GM19043 (cell line): Measurements from ENCODE around the gene TRERF1.

Source experiments
- ATAC-seq: cut with Tn5 transposase; IDR thresholded peaks from one replicate; pipeline ENCODE4 v1.9.1; 2021; ENCODE audit warnings: low read depth; ENCODE audit not compliant: unreplicated experiment

The TRERF1 gene

DNA sequence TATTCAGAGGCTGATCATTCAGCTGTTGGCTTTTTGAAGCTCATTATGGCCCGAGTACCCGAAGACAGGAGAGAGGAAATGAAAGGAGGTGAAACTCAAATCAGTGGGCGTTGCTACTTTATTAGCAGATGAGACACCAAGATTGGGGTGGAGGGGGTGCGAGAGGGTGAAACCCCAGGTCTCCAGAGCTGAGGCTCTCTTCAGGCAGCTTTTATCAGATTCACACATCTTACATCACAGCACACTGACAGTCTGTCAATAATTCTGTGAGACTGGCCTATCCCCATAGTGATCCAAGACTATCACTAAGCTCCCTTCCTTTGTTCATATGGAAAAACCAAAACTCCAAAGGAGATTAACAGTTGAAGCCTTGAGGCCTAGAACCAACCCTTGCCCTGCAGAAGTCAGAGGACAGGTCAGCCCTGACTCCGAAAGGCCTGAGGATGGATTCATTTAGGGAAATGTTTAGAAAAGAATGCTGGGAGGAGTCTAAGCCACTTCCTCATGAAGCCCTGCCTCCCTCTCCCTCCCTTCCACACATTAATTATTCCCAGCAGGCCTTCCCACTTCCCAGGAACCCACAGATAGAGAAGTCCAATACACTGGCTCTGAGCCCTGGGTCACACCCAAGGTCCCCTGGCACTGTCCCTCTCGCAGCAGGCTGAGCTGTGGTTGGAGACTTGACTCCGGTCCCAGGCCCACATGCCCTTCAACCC lies 23.2 kb downstream of the TRERF1 start:
- no peak for ATAC-seq

DNA sequence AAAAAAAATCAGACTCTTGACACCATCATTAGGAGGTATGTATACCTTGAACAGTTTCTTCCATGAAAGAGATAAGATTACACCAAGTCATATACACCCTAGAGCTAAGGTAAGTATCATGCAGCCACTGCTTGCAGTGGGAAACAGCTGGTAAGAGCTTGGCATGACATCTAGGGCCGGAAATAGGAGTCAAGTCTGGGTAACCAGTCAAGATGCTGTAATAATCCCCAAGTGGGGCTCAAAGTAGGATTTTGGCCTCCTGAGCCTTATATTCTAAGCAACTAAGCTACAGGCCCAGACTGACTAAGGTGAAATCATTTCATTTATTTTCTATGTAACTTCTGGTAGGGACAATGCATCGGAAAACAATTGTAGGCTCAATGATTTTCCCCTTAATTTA lies 23.9 kb downstream of the TRERF1 start:
- ATAC-seq, result no peak

GRCh38 chr6:42426191-42426590 lies 25.5 kb downstream of the TRERF1 start:
- ATAC-seq, result no peak

- ATAC-seq, result no peak
Measured at GRCh38 chr6:42424906-42425474, 26.7 kb downstream of the TRERF1 start.

DNA sequence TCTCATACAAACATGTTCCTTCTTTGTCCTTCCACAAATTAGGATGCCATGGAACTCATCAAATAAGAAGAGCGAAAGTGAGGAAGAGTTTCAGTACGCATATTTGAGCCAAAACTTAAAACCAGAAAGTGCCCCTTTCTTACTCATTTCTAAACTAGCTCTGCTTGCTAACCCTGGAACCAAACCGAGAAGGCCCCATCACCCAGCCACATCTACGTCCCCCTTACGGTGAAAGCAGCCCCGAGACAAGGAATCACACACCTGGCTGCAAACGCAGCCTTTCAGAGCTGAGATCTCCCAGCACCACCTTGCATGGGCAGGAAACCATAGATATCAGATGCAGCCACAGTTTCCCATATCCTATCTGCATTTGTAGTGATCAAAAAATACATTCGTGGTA lies 28.5 kb downstream of the TRERF1 start:
- no peak for ATAC-seq

DNA sequence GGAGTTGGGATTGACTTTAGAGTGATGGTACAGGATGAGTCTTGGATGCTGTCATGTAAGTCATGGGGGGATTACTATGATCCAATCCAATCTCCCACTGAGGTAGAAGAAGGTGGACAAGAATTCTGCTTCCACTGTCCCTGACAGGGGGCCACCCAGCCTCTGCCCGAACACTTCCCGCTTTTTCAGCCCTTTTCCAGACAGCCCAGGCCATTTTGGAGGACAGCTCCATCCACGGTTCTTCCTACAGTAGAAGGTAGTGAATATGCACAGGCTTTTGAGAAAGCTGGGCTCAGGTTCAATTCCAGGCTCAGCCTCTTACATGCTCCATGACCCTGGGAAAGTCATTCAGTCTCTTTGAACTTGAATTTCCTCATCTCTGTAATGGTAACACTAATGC lies 31.0 kb downstream of the TRERF1 start:
- no peak for ATAC-seq

DNA sequence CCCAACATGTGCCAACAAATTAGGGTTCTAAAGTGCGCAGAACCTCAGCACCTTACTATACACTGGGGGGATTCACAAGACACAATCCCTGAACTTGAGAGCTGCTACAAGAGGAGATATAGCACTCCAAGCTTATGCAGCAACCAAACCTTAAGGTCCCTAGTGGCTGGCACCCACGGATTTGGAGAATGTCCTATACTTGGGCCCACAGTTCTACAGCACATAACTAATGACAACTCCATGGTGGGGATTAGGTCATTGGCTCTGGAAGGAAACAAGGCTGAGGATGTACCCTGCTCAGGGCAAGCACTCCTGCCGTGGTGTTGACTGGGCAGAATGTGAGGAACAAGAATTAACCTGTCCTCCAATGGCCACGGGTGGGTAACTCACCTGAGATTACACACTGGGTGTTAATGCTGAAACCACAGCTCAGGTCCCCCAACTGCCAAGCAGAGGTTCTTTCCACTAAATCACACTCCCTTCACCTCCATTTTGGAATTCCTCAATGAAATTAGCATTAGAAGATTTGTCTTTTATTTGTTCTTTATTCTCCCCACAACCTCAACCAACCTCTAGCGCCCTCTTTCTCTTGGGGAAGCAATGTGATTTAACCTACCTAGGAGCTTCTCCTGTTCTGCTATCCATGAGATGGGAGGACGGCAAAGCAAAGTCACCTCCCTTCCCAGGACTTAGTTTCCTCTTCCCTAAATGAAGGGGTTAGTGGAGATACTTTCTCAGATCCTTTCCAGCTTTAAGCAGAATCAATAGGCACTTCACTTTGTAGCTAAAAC lies 32.0 kb downstream of the TRERF1 start:
- ATAC-seq, result no peak

- ATAC-seq, result no peak
Measured at GRCh38 chr6:42418724-42419123, 33.0 kb downstream of the TRERF1 start.

DNA sequence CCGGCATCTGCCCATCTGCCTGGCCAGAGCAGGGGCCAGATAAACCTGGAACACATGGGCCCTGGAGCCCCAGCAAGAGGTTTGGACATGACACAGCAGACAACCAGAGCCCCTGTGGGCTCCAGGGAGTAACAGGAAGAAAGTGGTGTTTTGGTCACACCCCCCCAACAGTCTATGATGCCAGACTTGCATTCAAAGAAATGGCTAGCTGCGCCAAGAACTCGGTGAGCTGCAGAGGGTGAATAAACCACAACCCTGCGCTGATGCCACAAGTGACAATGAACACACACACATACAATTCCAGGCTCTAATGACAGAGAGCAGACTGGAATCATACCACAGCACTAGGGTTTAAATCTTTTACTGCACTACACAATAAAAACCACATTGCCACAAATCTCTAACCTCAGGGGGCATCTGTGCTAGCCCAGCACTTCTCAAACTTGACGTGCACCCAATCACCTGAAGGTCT lies 34.0 kb downstream of the TRERF1 start:
- no peak for ATAC-seq

- no peak for ATAC-seq
Measured at GRCh38 chr6:42411406-42411805, 40.3 kb downstream of the TRERF1 start.

DNA sequence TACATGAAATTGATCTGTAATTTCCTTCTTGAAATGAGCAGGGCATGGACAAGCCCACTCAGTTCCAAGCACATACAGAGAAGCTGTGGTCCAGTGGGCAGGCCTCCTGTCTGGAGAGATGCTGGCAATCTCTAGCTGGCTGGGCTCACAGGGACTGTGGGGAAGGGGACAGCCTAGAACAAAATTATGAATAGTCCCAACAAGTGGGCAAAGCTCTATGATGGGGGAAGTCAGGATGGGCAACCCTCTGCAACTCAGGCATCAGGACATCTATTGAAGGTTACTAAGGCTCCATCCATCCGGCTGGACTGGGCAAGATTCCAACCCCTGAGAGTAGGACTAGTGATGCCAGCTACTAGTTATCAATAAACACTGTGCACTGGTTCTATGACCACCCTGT lies 40.9 kb downstream of the TRERF1 start:
- ATAC-seq, result no peak

DNA sequence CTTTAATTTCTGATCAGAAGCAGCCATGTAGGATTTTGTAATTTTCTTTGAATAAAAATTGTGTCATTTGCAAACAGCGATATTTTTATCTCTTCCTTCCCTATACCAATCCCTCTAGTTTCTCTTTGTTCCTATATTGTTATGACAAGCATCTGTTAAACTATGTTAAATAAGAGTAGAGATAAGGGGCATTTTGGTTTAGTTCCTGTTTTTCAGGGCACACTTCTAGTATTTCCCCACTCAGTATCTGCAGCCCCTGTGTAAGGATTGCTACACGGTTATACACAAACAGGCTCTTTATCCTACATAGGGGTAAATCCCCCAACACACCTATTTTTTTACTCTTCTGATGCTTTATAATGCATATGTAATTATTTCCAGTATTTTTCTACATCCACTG lies 42.1 kb downstream of the TRERF1 start:
- no peak for ATAC-seq

GRCh38 chr6:42407379-42407778 lies 44.3 kb downstream of the TRERF1 start:
- ATAC-seq, result no peak

DNA sequence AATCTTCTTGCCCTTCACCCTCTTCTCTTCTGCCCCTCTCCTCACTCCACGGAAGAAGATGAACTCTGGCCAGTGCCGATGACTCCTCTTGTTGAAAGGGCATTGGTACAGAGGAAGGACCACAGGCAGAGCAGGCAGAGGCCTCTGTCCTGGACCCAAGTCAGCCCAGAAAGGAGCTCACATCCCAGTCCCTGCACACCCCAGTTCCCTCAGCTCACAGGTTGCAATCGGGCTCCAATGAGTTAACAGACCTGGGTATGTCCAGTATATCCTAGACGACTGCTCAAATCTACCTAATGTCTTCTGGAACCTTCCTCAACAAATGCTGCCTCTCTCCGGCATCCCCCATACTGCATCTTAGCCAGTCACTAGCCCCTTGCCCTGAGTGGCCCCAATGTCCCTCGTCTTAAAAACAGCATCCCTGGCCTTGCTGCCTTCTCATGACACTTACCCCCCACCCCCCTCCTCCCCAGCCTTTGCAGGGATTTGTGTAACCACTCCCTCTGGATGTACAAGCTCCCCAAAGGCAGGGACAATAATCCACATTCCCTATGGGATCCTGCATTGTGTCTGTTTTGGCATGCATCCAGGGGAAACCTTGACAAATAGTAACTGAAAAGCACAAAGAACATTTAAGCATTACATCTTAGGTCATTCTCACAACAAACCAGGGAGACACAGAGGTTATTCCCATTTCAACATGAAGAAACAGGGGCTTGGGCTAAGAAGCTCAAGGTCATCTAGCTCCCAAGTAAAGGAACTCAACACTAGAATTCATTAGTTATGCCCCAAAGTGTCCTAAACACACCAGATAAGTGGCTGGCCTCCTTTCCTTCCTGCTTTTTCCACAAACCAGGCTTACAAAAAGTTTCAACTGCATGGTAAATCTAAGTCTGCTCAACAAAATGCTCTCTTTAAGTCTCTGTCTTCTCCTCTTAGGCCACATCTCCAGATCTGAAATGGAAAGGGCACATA lies 45.1 kb downstream of the TRERF1 start:
- ATAC-seq, result no peak

- ATAC-seq, result no peak
Measured at GRCh38 chr6:42405021-42405420, 46.7 kb downstream of the TRERF1 start.

DNA sequence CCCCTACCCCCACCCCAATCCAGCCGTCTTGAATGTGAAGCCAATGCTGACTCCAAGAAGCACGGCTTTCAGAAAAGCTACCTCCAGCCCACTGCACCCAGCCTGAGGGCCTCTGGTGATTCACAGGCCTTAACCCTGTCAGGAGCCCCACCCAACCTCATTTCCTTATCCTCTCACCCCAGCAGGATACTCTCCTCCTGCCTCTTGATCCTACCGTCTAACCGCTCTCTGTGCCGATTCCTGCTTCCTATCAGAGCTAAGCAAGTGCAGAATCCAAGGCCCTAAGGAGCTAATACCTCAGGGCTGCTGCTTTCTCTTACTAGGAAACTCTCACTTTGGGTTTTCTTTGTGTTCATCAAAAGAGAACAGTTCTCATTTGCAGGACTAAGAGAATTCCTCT lies 47.2 kb downstream of the TRERF1 start:
- no peak for ATAC-seq

GRCh38 chr6:42403831-42404230 lies 47.9 kb downstream of the TRERF1 start:
- ATAC-seq, result no peak

DNA sequence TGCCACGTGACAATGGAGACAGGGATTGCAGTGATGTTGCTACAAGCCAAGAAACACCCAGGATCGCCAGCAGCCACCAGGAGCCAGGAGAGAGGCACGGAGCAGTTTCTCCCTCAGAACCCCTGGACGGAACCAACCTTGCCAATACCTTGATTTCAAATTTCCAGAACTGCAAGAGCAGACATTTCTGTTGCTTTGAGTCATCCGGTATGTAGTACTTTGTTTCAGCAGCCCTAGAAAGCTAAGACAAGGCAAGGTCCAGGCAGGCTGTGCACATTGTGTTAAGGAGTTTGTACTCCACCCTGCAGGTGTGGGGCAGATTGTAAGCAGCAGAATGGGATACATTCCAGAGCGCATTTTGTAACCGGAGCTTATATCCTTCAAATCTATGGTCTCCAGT lies 48.3 kb downstream of the TRERF1 start:
- ATAC-seq, result no peak

DNA sequence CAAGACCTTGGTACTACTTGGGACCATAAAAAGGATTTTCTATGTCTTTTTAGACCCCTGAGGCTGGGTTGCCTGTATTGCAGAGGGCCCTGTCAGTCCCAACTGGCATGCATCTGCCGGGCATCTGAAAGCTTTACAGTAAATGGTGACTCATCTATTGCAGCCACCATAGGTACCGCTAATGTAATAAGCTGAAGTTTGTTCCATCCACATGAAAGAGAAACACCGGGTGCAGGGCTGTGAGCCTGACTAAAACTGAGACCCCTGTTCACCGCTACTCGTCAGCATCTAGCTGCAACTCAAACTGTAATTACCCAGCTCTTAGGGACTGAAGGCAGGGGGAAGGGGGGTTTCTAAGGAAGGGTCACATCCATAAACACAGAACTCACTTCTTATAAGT lies 49.5 kb downstream of the TRERF1 start:
- ATAC-seq, result no peak

DNA sequence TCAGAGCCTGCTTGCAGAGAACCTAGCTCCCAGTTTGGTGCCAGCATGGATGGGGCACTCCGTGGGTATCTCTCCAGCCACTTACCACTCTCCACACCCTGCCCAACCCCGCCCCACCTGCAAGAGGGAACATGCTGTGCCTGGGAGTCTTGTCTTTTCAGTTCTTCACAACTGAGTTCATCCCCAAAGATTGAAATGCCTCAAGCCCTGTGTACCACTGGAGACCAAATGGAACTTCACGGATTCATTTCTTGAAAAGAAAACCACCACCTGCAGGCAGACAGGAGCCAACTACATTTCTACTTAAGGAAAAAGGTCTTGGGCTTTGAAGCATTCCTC lies 50.1 kb downstream of the TRERF1 start:
- no peak for ATAC-seq
